Mucosa of stomach (tissue), 1 donor: ENCODE data around the gene ANKRD33B.

Source experiments
- H3K27me3 ChIP-seq: one replicate; pipeline ENCODE4 v1.7.0; 2013; ENCODE audit warnings: mild to moderate bottlenecking, low read length; ENCODE audit not compliant: control insufficient read depth, insufficient read depth
- H3K36me3 ChIP-seq: one replicate; pipeline ENCODE4 v1.7.0; 2013; ENCODE audit warnings: low read length; ENCODE audit not compliant: control insufficient read depth, insufficient read depth
- H3K4me1 ChIP-seq: one replicate; pipeline ENCODE4 v1.7.0; 2013; ENCODE audit warnings: mild to moderate bottlenecking, low read length; ENCODE audit not compliant: control insufficient read depth, insufficient read depth
- H3K4me3 ChIP-seq: one replicate; pipeline ENCODE4 v1.7.0; 2013; ENCODE audit warnings: low read length
- H3K9ac ChIP-seq: one replicate; pipeline ENCODE4 v1.7.0; 2013; ENCODE audit warnings: mild to moderate bottlenecking, low read length, moderate library complexity
- H3K9me3 ChIP-seq: one replicate; pipeline ENCODE4 v1.7.0; 2013; ENCODE audit warnings: mild to moderate bottlenecking, low read length, moderate library complexity; ENCODE audit not compliant: control insufficient read depth
- donor health status: Pancreatic carcinoma.

ANKRD33B gene

DNA sequence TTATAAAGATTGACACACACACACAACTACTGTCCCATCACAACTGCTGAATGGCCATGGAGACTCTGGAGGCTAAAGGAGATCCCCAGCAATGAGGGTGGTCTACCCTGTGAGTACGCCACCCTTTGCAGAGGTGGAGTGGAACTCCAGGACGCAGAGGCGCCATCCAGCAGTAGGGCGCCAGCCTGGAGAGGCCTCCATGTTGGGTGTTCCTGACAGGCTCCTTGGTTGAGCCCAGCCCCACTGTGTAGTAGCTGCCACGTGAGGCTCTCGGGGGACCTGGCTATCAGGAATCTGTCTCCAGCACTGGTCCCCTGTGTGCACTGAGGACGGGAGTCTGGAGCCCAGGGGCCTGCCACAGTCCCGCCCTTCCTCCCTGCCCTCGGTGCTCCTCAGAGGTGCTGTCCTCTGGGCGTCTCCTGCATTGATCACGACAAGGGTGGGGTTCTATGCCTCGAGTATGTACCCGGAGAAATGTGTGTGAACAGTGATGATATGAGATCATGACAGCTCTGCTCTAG lies 124.8 kb downstream of the ANKRD33B start:
- no peaks in the 10 kb centered on the region for H3K4me1 ChIP-seq
- H3K4me3 ChIP-seq: no peak overlapping the region
- H3K9me3 ChIP-seq: no peaks in the 10 kb centered on the region

DNA sequence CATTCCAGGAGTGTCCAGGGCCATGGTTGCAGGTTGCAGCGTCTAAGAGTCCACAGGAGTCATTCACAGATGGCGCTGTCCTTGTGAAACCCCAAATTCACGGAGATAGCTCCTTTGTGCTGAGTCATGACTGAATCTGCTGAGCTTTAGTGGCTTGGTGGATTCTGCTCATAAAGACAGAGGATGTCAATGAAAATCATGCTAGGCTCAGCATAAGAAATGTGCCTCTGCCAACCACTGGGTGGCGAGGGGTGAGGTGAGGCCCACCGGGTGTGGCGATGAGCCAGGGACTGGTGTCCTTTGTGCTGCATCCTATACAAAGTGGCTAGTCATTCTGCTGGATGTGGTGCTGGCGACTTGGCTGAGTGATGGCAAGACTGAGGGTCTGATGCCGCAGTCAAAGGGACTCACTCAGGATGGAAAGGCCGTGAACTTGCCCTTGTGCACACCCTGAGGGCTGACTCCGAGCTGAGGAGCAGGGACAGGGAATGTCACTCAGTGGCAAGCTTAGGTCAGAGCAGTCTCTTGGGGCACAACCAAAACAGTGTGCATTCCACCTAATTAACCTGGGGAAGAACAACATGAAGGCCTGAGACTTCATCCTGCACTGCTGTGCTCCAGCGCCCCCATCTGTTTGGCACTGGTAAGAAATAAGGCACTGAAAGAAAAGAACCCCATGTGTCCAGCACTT lies 125.7 kb downstream of the ANKRD33B start:
- Histone ChIP-seq H3K4me3 (no peak overlapping the region), H3K9me3 (no peaks in the 10 kb centered on the region), H3K9ac (no peak overlapping the region), H3K36me3 (peaks cover 4% of the 10 kb centered on the region), H3K4me1 (no peaks in the 10 kb centered on the region), H3K27me3 (no peaks in the 10 kb centered on the region)

More for the DNA sequence above, 124.8 kb downstream of the ANKRD33B start:
- no peak overlapping the region for H3K9ac ChIP-seq
- no peaks in the 10 kb centered on the region for H3K27me3 ChIP-seq
- no peaks in the 10 kb centered on the region for H3K36me3 ChIP-seq

GRCh38 chr5:10690460-10691440 lies 126.9 kb downstream of the ANKRD33B start:
- H3K36me3 ChIP-seq: peaks cover 4% of the 10 kb centered on the region
- no peak overlapping the region for H3K4me3 ChIP-seq
- no peak overlapping the region for H3K9ac ChIP-seq
- H3K9me3 ChIP-seq: no peaks in the 10 kb centered on the region
- H3K4me1 ChIP-seq: no peaks in the 10 kb centered on the region
- H3K27me3 ChIP-seq: no peaks in the 10 kb centered on the region

- Histone ChIP-seq H3K4me1 (no peaks in the 10 kb centered on the region), H3K4me3 (no peak overlapping the region), H3K9ac (no peak overlapping the region), H3K9me3 (no peaks in the 10 kb centered on the region), H3K36me3 (peaks cover 4% of the 10 kb centered on the region), H3K27me3 (no peaks in the 10 kb centered on the region)
Measured at GRCh38 chr5:10691826-10692785, 128.2 kb downstream of the ANKRD33B start.

- H3K9me3 ChIP-seq: no peaks in the 10 kb centered on the region
- no peak overlapping the region for H3K9ac ChIP-seq
- no peaks in the 10 kb centered on the region for H3K27me3 ChIP-seq
- no peak overlapping the region for H3K4me3 ChIP-seq
- peaks cover 4% of the 10 kb centered on the region for H3K36me3 ChIP-seq
- no peaks in the 10 kb centered on the region for H3K4me1 ChIP-seq
Measured at GRCh38 chr5:10695055-10695649, 131.3 kb downstream of the ANKRD33B start.

- Histone ChIP-seq H3K27me3 (no peaks in the 10 kb centered on the region), H3K9ac (no peak overlapping the region), H3K9me3 (no peaks in the 10 kb centered on the region), H3K4me1 (no peaks in the 10 kb centered on the region), H3K36me3 (peaks cover 4% of the 10 kb centered on the region), H3K4me3 (no peak overlapping the region)
Measured at GRCh38 chr5:10695759-10696543, 132.1 kb downstream of the ANKRD33B start.

DNA sequence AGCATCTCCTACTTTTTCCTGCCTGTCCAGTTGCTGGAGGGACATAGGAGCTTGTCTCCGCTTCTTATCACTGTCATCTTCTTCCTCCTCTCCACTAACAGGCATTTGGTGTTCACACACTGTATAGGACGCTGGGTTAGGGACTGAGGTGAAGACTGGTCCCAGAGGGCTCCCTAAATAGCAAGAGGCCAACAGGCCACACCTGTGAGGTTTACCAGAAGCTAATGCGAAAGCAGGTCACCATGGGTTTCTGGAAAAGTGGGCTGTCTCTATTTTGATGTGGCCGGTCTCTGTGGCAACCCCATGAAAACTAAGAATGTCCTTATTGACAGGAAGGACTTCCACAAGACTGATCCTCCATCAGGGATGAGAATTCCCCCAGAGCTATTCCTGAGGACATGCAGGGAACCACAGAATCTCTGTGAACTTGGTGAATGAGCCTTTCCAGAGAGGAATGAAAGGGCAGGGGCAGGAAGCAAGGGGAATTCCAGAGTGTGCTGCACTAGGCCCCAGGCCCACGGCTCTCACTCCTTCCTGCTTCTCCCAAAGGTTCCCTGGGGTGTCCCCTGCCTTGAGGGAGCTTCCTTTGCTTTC lies 135.5 kb downstream of the ANKRD33B start:
- H3K9ac ChIP-seq: no peak overlapping the region
- H3K4me1 ChIP-seq: peaks cover 29% of the 10 kb centered on the region
- no peaks in the 10 kb centered on the region for H3K27me3 ChIP-seq
- H3K9me3 ChIP-seq: no peaks in the 10 kb centered on the region
- H3K36me3 ChIP-seq: peaks cover 2% of the 10 kb centered on the region
- no peak overlapping the region for H3K4me3 ChIP-seq

GRCh38 chr5:10699987-10700386 lies 136.1 kb downstream of the ANKRD33B start:
- H3K4me1 ChIP-seq: peaks cover 33% of the 10 kb centered on the region

GRCh38 chr5:10700516-10700915 lies 136.6 kb downstream of the ANKRD33B start:
- Histone ChIP-seq H3K9me3 (no peaks in the 10 kb centered on the region), H3K36me3 (no peaks in the 10 kb centered on the region), H3K4me3 (no peak overlapping the region), H3K4me1 (peaks cover 36% of the 10 kb centered on the region), H3K9ac (no peak overlapping the region), H3K27me3 (no peaks in the 10 kb centered on the region)

More at GRCh38 chr5:10699987-10700386, 136.1 kb downstream of the ANKRD33B start:
- no peaks in the 10 kb centered on the region for H3K27me3 ChIP-seq
- H3K9ac ChIP-seq: no peak overlapping the region
- no peaks in the 10 kb centered on the region for H3K9me3 ChIP-seq
- H3K36me3 ChIP-seq: no peaks in the 10 kb centered on the region
- no peak overlapping the region for H3K4me3 ChIP-seq

DNA sequence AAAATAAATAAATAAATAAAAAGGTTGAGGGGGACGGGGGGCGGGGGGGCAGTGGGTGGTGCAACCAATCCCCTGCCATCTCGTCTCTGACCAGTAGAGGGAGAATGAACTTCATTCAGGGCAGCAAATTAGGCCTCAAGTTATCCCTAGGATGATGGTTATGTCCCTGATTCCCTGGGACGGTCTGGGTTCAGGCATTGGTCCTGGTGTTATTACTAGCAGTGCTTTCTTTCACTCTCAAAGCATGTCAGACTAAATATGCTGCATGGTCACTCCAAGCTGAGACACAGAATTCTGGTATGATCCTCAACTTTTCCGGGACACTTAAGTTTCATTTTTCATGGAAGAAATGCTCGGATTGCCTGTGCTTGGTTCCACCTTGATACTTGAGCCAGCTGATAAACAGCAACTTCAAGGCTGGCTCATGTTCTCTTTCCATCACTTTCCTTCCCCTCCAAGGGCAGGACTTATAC lies 137.7 kb downstream of the ANKRD33B start:
- Histone ChIP-seq H3K36me3 (no peaks in the 10 kb centered on the region), H3K4me1 (peaks cover 36% of the 10 kb centered on the region), H3K9me3 (no peaks in the 10 kb centered on the region), H3K4me3 (no peak overlapping the region), H3K27me3 (no peaks in the 10 kb centered on the region), H3K9ac (no peak overlapping the region)
